GM20000 (cell line): ENCODE measurements around the gene PIGC.

Experiments used
- DNase-seq: peaks from one replicate; pipeline ENCODE4 v3.0.0; 2012; ENCODE audit warnings: low spot score
- TF ChIP-seq, protein P1 (sequence below): IDR thresholded peaks from 2 replicates; pipeline ENCODE4 v1.5.1; 2012; ENCODE audit warnings: mild to moderate bottlenecking, control low read depth; ENCODE audit errors: extremely low read depth, missing control alignments

Gene PIGC

DNA sequence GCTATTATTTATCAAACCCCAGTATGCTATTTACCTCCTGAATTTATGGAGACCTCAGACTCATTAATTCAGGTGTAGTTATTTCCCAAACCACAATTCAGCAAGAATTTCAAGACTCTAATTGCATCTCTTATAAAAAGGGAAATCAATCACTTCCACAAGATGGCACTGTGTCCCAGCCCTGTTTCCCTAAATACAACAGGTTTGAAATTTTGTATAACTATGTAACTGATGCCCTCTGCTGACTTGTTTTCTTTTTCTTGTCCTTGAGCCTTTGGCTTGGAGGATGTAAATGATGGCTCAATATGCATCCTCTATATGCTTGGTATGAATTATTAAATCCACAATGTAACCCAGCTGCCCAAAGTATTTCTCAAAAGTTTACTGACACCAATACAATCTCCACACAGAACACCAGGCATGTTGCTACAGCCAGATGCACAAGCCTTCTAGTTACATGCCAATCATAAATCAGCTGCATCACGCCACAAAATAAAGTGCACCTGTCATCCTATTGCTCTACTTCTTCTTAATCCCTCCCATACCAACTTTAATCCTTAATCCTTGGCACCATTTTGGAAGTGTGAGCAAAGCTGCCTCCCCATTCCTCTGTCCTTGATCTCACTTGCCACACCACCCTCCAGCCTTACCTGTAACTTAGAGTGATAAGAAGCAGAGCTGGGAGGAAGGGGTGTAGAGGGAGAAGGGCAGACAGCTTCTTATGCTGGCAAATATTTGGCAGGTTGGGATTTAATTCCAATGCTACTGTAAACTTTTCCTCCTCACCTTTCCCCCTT is 14.3 kb downstream of the PIGC start:
- TF ChIP-seq, protein P1, sequence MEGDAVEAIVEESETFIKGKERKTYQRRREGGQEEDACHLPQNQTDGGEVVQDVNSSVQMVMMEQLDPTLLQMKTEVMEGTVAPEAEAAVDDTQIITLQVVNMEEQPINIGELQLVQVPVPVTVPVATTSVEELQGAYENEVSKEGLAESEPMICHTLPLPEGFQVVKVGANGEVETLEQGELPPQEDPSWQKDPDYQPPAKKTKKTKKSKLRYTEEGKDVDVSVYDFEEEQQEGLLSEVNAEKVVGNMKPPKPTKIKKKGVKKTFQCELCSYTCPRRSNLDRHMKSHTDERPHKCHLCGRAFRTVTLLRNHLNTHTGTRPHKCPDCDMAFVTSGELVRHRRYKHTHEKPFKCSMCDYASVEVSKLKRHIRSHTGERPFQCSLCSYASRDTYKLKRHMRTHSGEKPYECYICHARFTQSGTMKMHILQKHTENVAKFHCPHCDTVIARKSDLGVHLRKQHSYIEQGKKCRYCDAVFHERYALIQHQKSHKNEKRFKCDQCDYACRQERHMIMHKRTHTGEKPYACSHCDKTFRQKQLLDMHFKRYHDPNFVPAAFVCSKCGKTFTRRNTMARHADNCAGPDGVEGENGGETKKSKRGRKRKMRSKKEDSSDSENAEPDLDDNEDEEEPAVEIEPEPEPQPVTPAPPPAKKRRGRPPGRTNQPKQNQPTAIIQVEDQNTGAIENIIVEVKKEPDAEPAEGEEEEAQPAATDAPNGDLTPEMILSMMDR, result peak; percentile 5
- DNase-seq, result peak; percentile 44

- TF ChIP-seq, protein P1, result no peak
- no peak for DNase-seq
Observed at GRCh38 chr1:172427191-172427590, 16.7 kb downstream of the PIGC start.

DNA sequence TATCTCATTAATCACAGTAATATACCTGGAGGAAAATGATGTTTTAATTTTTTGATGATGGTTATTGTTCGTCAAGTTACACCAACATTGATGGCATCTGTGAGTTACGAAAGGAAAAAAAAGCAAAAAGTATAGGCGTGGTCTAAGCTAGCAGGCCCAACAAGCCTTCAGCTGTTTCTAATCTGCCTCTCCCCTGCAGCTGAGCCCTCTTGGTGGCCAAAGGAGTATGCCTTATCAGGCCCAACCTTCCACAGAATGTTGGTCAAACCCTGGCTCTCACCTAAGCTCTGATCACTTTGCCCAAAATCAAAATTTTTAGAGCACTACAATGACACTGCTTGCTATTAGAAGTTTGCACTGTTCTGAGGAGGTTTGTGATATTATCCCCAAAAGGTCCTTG is 18.5 kb downstream of the PIGC start:
- TF ChIP-seq, protein P1, result no peak
- DNase-seq, result no peak

- TF ChIP-seq, protein P1, result no peak
- DNase-seq, result no peak
Observed at GRCh38 chr1:172423336-172423735, 20.5 kb downstream of the PIGC start.

DNA sequence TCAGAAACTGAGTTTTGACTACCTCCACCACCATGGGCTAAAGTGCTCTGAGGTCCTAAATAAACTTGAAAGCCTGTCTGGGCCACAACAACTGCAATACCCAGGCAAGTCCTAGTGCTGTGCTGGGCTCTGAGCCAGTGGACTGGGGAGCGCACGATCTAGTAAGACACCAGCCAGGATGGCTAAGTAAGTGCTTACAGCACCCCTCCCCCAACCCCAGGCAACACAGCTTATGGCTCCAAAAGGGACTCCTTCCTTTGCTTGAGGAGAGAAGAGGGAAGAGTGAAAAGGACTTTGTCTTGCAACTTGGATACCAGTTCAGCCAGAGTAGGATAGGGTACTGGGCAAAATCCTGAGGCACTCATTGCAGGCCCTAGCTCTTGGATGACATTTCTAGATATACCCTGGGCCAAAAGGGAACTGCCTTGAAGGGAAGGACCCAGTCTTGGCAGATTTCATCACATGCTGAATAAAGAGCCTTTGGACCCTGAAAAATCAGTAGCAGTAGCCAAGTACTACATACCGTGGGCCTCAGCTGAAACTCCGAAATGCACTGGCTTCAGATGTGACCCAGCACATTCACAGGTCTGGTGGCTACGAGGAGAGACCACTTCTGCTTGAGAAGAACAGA is 21.8 kb downstream of the PIGC start:
- TF ChIP-seq, protein P1, result no peak
- no peak for DNase-seq

GRCh38 chr1:172420385-172420784 is 23.5 kb downstream of the PIGC start, which contains the start of gene C1orf105:
Gene C1orf105 (plus strand): TSS chr1:172420685. CDS start chr1:172420886, 201 bp downstream.
- TF ChIP-seq, protein P1, result no peak
- DNase-seq, result no peak

- no peak for DNase-seq
- TF ChIP-seq, protein P1, result no peak
Observed at GRCh38 chr1:172417557-172417956, 26.3 kb downstream of the PIGC start.
